HG03064 (cell line): ENCODE data around the gene TNS1.

Source experiments
- ATAC-seq: cut with Tn5 transposase; IDR thresholded peaks from one replicate; pipeline ENCODE4 v1.9.1; 2021; ENCODE audit warnings: low read depth; ENCODE audit not compliant: unreplicated experiment

TNS1 gene

GRCh38 chr2:218017211-218018053 is 14.6 kb upstream of the TNS1 start:
- no peak for ATAC-seq

DNA sequence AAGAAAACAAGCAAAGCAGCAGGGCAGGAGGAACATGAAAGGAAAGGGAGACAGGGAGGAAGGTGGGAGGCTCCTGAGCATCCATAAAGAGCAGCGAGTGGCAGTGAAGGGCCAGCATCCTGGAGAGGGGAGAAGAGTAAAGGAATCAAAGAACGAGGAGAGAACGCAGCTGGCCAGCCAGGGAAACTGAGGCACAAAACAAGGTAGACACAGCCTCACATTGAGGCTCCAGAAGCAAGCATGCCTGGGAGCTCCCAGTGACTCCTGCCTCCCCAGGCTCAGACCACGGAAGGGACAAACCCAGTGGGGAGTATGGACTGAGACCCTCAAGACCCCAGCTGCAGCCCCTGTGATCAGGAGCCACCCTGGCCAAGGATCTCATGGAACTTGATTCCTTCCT is 14.0 kb upstream of the TNS1 start:
- no peak for ATAC-seq

- no peak for ATAC-seq
Measured at GRCh38 chr2:218015586-218016521, 13.1 kb upstream of the TNS1 start.

DNA sequence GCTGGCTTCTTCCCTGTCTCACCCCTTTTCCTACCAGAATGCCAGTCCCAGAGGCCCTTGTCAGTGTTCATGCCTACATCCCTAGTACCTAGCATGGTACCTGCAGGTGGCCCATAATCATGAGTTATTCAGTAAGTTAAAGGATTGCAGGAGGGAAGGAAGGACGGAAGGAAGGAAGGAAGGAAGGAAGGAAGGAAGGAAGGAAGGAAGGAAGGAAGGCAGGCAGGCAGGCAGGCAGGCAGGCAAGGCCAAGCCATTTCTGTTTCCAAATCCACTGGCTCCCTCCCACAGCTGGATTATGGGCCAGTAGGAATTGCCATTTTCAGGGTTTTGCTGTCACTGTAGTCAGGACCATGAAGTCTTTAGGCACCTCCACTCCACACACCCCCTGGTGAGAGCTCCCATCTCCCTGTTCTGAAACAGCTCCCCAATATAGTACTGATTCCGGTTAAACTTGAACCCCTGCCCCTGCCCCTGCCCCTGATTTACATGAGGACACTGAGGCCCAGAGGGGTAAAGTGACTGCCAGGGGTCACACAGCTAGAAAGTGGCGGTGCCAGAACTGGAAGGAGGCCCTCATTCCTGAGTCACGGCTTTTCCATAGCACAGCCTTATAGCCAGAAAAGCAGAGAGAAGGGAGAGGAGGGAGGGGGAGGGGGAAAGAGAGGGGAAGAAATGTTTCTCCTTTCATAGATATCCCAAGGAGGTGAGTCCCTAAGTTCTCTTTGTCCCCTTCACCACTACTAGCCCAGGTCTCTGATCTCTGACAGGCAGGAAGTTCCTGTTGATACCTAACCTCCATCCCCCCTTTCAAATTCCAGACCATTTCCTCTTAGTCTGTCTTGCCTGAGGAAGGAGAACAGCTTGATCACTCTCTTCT is 12.2 kb upstream of the TNS1 start:
- no peak for ATAC-seq

DNA sequence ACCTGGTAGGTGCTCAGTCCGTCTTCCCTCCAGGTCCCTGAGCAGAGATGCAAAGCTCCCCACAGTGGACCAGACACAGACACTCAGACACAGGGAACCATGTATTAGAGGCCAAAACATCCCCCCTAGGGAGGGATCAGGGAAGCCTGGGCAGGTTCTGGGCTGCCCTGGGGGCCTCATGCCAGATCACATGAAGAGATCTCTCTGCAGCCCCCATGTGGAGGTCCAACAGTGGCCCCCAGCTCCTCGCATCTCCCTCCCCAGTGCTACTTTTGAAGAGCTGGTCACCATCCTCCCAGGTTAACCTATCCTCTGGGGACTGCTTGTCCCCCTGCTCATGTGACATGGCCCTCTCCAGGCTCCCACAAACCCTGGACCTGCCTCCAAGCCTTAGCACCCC is 10.5 kb upstream of the TNS1 start:
- ATAC-seq, result no peak

- ATAC-seq, result no peak
Measured at GRCh38 chr2:218012284-218012683, 9.5 kb upstream of the TNS1 start.

DNA sequence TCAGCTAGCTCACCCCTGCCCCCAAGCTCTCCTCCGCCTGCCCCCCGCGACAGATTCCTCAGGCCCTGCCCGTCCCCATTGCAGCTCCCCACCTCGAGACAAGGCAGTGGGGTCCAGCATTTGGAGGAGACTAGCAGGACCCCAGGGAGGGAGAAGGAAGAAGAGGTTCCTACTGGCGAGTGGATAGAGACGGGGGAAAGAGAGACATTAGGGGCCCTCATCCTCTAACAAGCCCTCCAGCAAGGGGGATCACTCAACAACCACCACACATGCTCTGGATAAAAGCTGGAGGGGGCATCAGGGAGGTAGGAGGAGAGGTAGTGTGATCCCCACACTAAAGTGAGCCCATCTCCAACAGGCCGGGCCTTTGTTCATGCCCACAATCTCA is 8.9 kb upstream of the TNS1 start:
- ATAC-seq, result no peak

DNA sequence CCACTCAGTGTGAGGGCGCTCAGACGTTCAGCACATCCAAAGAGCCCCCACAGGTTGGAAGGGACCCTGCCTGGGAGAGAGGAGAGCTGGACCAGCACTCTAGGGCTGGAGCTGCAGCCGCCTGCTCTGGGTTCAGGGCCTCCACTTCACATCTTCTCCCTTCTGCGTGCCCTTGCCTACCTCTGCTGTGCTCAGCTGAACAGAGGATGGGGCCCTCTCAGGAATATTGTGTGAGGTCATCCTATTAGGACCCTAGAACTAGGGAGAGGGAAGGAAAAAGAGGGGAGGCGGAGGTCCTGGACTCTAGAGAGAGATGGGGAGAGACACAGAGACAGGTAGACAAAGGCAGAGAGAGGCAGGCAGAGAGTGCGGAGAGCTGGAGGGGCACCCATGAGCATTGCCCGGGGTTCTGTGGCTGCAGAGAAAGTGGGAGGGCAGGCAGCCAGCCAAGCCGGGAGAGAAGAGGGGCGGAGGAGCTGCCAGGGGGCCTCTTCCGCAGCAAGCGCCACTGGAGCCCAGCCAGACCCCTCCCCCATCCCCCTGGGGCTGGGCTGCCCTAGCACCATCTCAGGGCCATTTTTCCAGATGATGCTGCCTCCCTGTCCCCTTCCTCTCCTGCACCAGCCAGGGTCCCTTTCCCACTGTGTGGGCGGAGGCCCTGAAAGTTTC is 8.3 kb upstream of the TNS1 start:
- no peak for ATAC-seq

DNA sequence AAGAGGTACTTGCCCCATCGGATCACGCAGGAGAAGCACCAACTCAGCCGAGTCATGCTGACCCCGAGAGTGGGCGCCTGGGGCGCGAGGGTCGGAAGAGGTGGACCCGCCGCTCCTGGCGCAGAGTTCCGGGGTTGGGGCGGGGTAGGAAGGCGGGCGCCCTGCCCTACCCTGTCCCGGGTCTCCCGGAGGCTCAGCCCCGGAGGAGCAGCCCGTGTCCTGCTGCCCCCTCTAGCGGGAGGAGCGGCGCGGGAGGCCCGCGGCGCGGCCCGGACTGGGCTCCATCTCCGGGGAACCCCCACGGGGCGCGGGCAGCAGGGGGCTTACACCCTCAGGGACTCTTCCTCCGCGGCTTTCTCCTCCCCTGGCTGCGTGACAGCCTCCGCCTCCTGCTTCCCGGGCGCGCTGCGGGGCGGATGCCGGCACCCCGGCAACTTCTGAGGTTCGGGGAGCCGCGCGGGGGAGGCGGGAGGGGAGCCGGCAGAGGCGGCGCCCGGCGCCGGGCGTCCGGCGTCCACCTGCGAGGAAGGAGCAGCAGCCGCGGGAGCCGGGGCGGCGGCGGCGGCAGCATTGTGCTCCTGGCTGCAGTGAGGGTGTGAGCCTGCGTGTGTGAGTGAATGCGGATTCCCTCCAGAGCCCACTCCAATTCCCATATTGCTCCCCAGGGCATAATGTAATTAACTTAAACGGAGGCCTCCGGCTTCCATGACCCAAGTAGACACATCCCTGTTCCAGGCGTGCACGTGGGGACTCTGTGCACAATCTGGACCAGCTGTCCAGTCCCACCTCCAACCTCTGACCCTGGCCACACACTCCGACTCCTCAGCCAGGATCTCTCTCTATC is 7.6 kb upstream of the TNS1 start:
- ATAC-seq, result no peak

- ATAC-seq, result no peak
Measured at GRCh38 chr2:218009765-218010139, 7.0 kb upstream of the TNS1 start.

GRCh38 chr2:218009231-218009630 is 6.4 kb upstream of the TNS1 start:
- ATAC-seq, result no peak

GRCh38 chr2:218008060-218009040 is 5.6 kb upstream of the TNS1 start:
- ATAC-seq, result no peak

DNA sequence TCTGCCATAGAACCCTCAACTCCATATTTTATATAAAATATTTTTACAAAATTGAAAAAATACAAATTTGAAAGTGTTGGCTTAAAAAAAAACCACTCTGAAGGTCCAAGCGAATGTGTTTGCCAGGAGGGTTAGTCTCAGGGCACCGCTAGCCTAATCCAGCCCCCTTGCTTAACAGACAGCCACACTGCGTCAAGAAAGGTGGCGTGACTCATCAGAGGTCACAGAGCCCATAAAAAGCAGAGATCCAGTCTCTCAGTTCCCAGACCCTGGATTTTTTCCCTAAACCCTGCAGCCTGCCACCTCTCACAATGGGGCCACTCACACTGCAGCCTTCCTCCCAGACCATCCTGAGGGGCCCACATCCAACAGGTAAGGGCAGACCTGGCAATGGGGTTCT is 3.9 kb upstream of the TNS1 start:
- ATAC-seq, result no peak

GRCh38 chr2:218005486-218005885 is 2.7 kb upstream of the TNS1 start:
- no peak for ATAC-seq

DNA sequence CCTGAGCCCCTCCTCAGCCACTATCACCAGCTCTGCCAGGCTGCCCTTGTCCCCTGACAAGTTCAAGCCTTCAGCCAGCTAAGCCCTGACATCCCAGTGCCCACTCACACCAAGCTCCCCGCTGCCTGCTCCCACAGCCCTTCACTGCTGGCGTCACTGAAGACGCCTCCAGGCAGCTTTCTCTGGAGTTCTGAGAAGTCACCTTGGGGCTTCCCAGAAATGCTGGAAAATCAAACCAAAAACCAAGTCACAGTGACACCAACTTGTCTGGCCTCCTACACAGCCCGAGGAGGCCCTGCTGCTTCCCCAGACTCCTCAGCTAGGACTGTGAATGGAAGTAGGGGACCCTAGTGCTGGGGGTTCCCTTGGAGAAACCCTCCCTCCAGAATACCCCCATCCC is 2.2 kb upstream of the TNS1 start:
- ATAC-seq, result no peak

- ATAC-seq, result no peak
Measured at GRCh38 chr2:218003981-218004419, 1.2 kb upstream of the TNS1 start.

GRCh38 chr2:218003281-218003944 is 618 bp upstream of the TNS1 start:
- no peak for ATAC-seq
